Aorta (tissue), 5 donors: Measurements from ENCODE around the gene STRBP. TPM values are rescaled to one million over a fixed set of nuclear protein-coding genes. Genes with fewer than 3 reads are reported as not detected.

Experiments
- ATAC-seq: fragments of 200-7000 bp; cut with Tn5 transposase; one replicate; pipeline ENCODE4 v1.9.1; 2022; ENCODE audit warnings: moderate library complexity; ENCODE audit not compliant: low FRiP score
- DNase-seq, 2 donors: peaks; one replicate each; pipeline ENCODE4 v3.0.0-alpha.2; 2020
- H3K27ac ChIP-seq, 2 donors: one replicate each; pipeline ENCODE4 v1.5.1; 2013; ENCODE audit warnings: low read length in 2 of 2, mild to moderate bottlenecking in 2 of 2, moderate library complexity in 2 of 2, control low read depth in 1 of 2, inconsistent platforms in 1 of 2, low read depth in 1 of 2
- H3K27me3 ChIP-seq, 2 donors: one replicate each; pipeline ENCODE4 v1.6.1; 2013; ENCODE audit warnings: control low read depth in 1 of 2, low read length in 1 of 2, mild to moderate bottlenecking in 1 of 2, moderate library complexity in 1 of 2; ENCODE audit not compliant: insufficient read depth in 2 of 2, control insufficient read depth in 1 of 2
- H3K36me3 ChIP-seq, 2 donors: one replicate each; pipeline ENCODE4 v1.6.1; 2013; ENCODE audit warnings: control low read depth in 1 of 2, low read length in 1 of 2, mild to moderate bottlenecking in 1 of 2; ENCODE audit not compliant: insufficient read depth in 2 of 2, control insufficient read depth in 1 of 2
- H3K4me1 ChIP-seq, 2 donors: one replicate each; pipeline ENCODE4 v1.6.1; 2013; ENCODE audit warnings: low read length in 2 of 2, control low read depth in 1 of 2, mild to moderate bottlenecking in 1 of 2, moderate library complexity in 1 of 2; ENCODE audit not compliant: insufficient read depth in 2 of 2, control insufficient read depth in 1 of 2
- H3K4me3 ChIP-seq, 2 donors: one replicate each; pipeline ENCODE4 v1.5.1; 2013; ENCODE audit warnings: low read length in 2 of 2, control low read depth in 1 of 2, mild to moderate bottlenecking in 1 of 2
- H3K9me3 ChIP-seq: one replicate; pipeline ENCODE4 v1.6.1; 2013; ENCODE audit warnings: mild to moderate bottlenecking, low read length; ENCODE audit not compliant: control insufficient read depth
- WGBS, 2 donors: extraction: QIAGEN DNeasy Blood & Tissue Kit; methylation state at CpG; one replicate each; pipeline ENCODE4 v1.1.7; 2013; 5-methylcytosine and 5-hydroxymethylcytosine counted together
- intact Hi-C, 2 donors: fragments of 100-400 bp; cut with DNase I; formaldehyde crosslinking; loops; one replicate each; pipeline versions ENCODE4 v1.14.2 to v1.15.0; 2022
- polyA plus RNA-seq, 2 donors: library from polyadenylated mRNA; stranded (reverse); fragments of 200-250 nt; gene quantifications; one replicate each; pipeline ENCODE4 v1.2.3, GENCODE V29; 2013
- total RNA-seq, 2 donors: library from RNA; stranded (reverse); fragmentation: NEBNext Ultra II Directional; extraction: Animal tissue kit (Norgen Biotek cat#: 25700); gene quantifications; one replicate each; pipeline ENCODE4 v1.2.1, GENCODE V29; 2021
- donor health status: healthy with polysubstance abuse.
- donor health status: Bipolar disorder and iron deficiency.
- donor health status: DM: no; HTN: no; CAD: no.
- donor health status: DM: no; HTN: no; CAD: no.
- donor health status: DM: yes; HTN: yes; CAD: no.

The STRBP gene
- total and polyA plus RNA-seq, 4 donors, result 5.4 to 27.3 (median 8.6) TPM

GRCh38 chr9:123131993-123132392 is 136.4 kb downstream of the STRBP start:
- no peak for ATAC-seq
- no peak overlapping the region for H3K27ac ChIP-seq
- H3K4me3 ChIP-seq, result no peak overlapping the region

GRCh38 chr9:123131258-123131657 is 137.1 kb downstream of the STRBP start:
- intact Hi-C loops, result no loop called here
- no peaks in the 10 kb centered on the region for H3K27me3 ChIP-seq
- ATAC-seq (no peak), DNase-seq (no peak)
- 5 to 14% methylated on average over 1 of the region's 1 CpG for WGBS, 2 donors
- peaks cover 0 to 1% of the 10 kb centered on the region in 2 donors for H3K4me1 ChIP-seq
- H3K27ac ChIP-seq, result no peak overlapping the region
- H3K36me3 ChIP-seq, result peaks cover 0 to 2% of the 10 kb centered on the region in 2 donors
- H3K9me3 ChIP-seq, result no peaks in the 10 kb centered on the region
- no peak overlapping the region for H3K4me3 ChIP-seq

More at GRCh38 chr9:123131993-123132392, 136.4 kb downstream of the STRBP start:
- no peak for DNase-seq
- H3K36me3 ChIP-seq, result peaks cover 0 to 2% of the 10 kb centered on the region in 2 donors
- peaks cover 0 to 1% of the 10 kb centered on the region in 2 donors for H3K4me1 ChIP-seq
- H3K9me3 ChIP-seq, result no peaks in the 10 kb centered on the region
- intact Hi-C loops, result no loop called here
- H3K27me3 ChIP-seq, result no peaks in the 10 kb centered on the region

GRCh38 chr9:123129423-123129822 is 139.0 kb downstream of the STRBP start:
- ATAC-seq, result no peak
- peaks cover 0 to 2% of the 10 kb centered on the region in 2 donors for H3K36me3 ChIP-seq
- H3K4me1 ChIP-seq, result peaks cover 0 to 1% of the 10 kb centered on the region in 2 donors
- H3K9me3 ChIP-seq, result no peaks in the 10 kb centered on the region
- intact Hi-C loops, result no loop called here
- 97 to 100% methylated on average over 1 of the region's 1 CpG for WGBS, 2 donors
- no peaks in the 10 kb centered on the region for H3K27me3 ChIP-seq
- H3K4me3 ChIP-seq, result no peak overlapping the region
- no peak overlapping the region for H3K27ac ChIP-seq
- DNase-seq, result no peak

- Histone ChIP-seq H3K27me3 (no peaks in the 10 kb centered on the region), H3K4me3 (no peak overlapping the region), H3K36me3 (peaks cover 0 to 2% of the 10 kb centered on the region in 2 donors), H3K9me3 (no peaks in the 10 kb centered on the region), H3K4me1 (peaks cover 0 to 1% of the 10 kb centered on the region in 2 donors), H3K27ac (no peak overlapping the region)
- 97 to 99% methylated on average over 4 of the region's 4 CpGs for WGBS, 2 donors
- no peak for ATAC-seq
- no peak for DNase-seq
- intact Hi-C loops, result no loop called here
These were observed 139.8 kb downstream of the STRBP start for GRCh38 chr9:123128591-123128990.

- 95% methylated on average over 3 of the region's 3 CpGs for WGBS, 2 donors
- Histone ChIP-seq H3K27ac (no peak overlapping the region), H3K4me3 (no peak overlapping the region), H3K9me3 (no peaks in the 10 kb centered on the region), H3K27me3 (no peaks in the 10 kb centered on the region), H3K36me3 (peaks cover 0 to 2% of the 10 kb centered on the region in 2 donors), H3K4me1 (peaks cover 0 to 1% of the 10 kb centered on the region in 2 donors)
- DNase-seq (no peak), ATAC-seq (no peak)
- intact Hi-C loops, result no loop called here
These were observed 140.8 kb downstream of the STRBP start for GRCh38 chr9:123127512-123128075.

GRCh38 chr9:123121457-123121856 is 146.9 kb downstream of the STRBP start:
- no peak overlapping the region for H3K27ac ChIP-seq
- intact Hi-C loops, result no loop called here
- WGBS, 2 donors, result 86 to 91% methylated on average over 3 of the region's 3 CpGs
- no peaks in the 10 kb centered on the region for H3K9me3 ChIP-seq
- peaks cover 3 to 9% of the 10 kb centered on the region in 2 donors for H3K4me1 ChIP-seq
- ATAC-seq (no peak), DNase-seq (no peak)
- H3K36me3 ChIP-seq, result no peaks in the 10 kb centered on the region
- H3K4me3 ChIP-seq, result no peak overlapping the region
- no peaks in the 10 kb centered on the region for H3K27me3 ChIP-seq

GRCh38 chr9:123120953-123121352 is 147.4 kb downstream of the STRBP start:
- H3K9me3 ChIP-seq, result no peaks in the 10 kb centered on the region
- no peak for ATAC-seq
- no peak overlapping the region for H3K4me3 ChIP-seq
- no peak for DNase-seq
- no peak overlapping the region for H3K27ac ChIP-seq
- intact Hi-C loops, result no loop called here
- H3K36me3 ChIP-seq, result no peaks in the 10 kb centered on the region
- H3K4me1 ChIP-seq, result peaks cover 3 to 9% of the 10 kb centered on the region in 2 donors
- 88 to 89% methylated on average over 1 of the region's 1 CpG for WGBS, 2 donors
- H3K27me3 ChIP-seq, result no peaks in the 10 kb centered on the region

GRCh38 chr9:123120131-123120530 is 148.3 kb downstream of the STRBP start:
- intact Hi-C loops, result no loop called here
- no peaks in the 10 kb centered on the region for H3K36me3 ChIP-seq
- WGBS, 2 donors, result 56 to 61% methylated on average over 5 of the region's 5 CpGs
- no peak for ATAC-seq
- no peaks in the 10 kb centered on the region for H3K27me3 ChIP-seq
- peaks cover 3 to 9% of the 10 kb centered on the region in 2 donors for H3K4me1 ChIP-seq
- no peak overlapping the region for H3K4me3 ChIP-seq
- H3K9me3 ChIP-seq, result no peaks in the 10 kb centered on the region
- no peak for DNase-seq
- peak overlapping the region in 1 of 2 donors; percentile 21 for H3K27ac ChIP-seq

- DNase-seq (no peak), ATAC-seq (no peak)
- Histone ChIP-seq H3K9me3 (no peaks in the 10 kb centered on the region), H3K27me3 (no peaks in the 10 kb centered on the region), H3K27ac (no peak overlapping the region), H3K36me3 (no peaks in the 10 kb centered on the region), H3K4me1 (peaks cover 3 to 9% of the 10 kb centered on the region in 2 donors), H3K4me3 (no peak overlapping the region)
- WGBS, 2 donors, result 9 to 13% methylated on average over 7 of the region's 7 CpGs
- intact Hi-C loops, result loop anchor here in 1 of 2 donors (10.0 kb wide), 1 partner anchor 225 kb away; no protein-coding TSS in a partner anchor
These were observed 148.8 kb downstream of the STRBP start for GRCh38 chr9:123119566-123119965.
